ENCODE measurements around the gene CDKAL1.

- no peak for TF ChIP-seq POLR2A (IDR thresholded peaks at IDR 0.05)
- TF ChIP-seq, protein P1, sequence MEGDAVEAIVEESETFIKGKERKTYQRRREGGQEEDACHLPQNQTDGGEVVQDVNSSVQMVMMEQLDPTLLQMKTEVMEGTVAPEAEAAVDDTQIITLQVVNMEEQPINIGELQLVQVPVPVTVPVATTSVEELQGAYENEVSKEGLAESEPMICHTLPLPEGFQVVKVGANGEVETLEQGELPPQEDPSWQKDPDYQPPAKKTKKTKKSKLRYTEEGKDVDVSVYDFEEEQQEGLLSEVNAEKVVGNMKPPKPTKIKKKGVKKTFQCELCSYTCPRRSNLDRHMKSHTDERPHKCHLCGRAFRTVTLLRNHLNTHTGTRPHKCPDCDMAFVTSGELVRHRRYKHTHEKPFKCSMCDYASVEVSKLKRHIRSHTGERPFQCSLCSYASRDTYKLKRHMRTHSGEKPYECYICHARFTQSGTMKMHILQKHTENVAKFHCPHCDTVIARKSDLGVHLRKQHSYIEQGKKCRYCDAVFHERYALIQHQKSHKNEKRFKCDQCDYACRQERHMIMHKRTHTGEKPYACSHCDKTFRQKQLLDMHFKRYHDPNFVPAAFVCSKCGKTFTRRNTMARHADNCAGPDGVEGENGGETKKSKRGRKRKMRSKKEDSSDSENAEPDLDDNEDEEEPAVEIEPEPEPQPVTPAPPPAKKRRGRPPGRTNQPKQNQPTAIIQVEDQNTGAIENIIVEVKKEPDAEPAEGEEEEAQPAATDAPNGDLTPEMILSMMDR (IDR thresholded peaks at IDR 0.05): no peak
- no peak for TF ChIP-seq POLR2AphosphoS5 (IDR thresholded peaks at IDR 0.05)
Measured at GRCh38 chr6:20599302-20600051, 65.2 kb downstream of the CDKAL1 start.
